Naive thymus-derived CD8-positive, alpha-beta T cell (primary cell): ENCODE measurements around the gene EVI5L. TPM values are rescaled to one million over a fixed set of nuclear protein-coding genes. Genes with fewer than 3 reads are reported as not detected.
A peak's percentile ranks its signal among the peaks of the same experiment; 100 is the strongest.
"Not testable (repeated sequence)": the region's sequence is repeated elsewhere in the genome, so short reads cannot be mapped to it uniquely, and the experiment has no call there.

Experiments
- ATAC-seq, 2 donors: fragments of 150-1000 bp; cut with Tn5 transposase in 1 of 2; sonication (Bioruptor Pico), chemical (Tn5 transposase) in 1 of 2; 1 replicate in 1 of 2; 2 replicates in 1 of 2; pipeline ENCODE4 v1.10.0; 2021; ENCODE audit warnings: mild to moderate bottlenecking in 2 of 2, moderate library complexity in 2 of 2
- POLR2A ChIA-PET: fragments of 350-600 bp; sonication (Branson Sonifier 250); formaldehyde crosslinking; loops from one replicate; lab custom pipeline; 2021; ENCODE audit warnings: antibody characterized with exemption; lab: Charles Lee
- DNase-seq, 10 donors: peaks; one replicate each; pipeline versions ENCODE4 v3.0.0 to v3.0.0-alpha.2; 2020 to 2022
- H3K27ac Mint-ChIP-seq, 10 donors: one replicate each; pipeline ENCODE4 v1.8.0; 2020 to 2022; ENCODE audit warnings: mild to moderate bottlenecking in 10 of 10, mixed read lengths in 10 of 10, moderate library complexity in 4 of 10, inconsistent platforms in 1 of 10
- H3K27me3 Mint-ChIP-seq, 5 donors: one replicate each; pipeline ENCODE4 v1.8.0; 2021 to 2022; ENCODE audit warnings: mixed read lengths in 5 of 5
- H3K36me3 Mint-ChIP-seq, 3 donors: one replicate each; pipeline ENCODE4 v1.8.0; 2020 to 2022; ENCODE audit warnings: mixed read lengths in 3 of 3, mild to moderate bottlenecking in 2 of 3, inconsistent platforms in 1 of 3
- H3K4me1 Mint-ChIP-seq, 4 donors: one replicate each; pipeline ENCODE4 v1.8.0; 2021 to 2022; ENCODE audit warnings: mixed read lengths in 4 of 4
- H3K4me3 Mint-ChIP-seq, 10 donors: one replicate each; pipeline ENCODE4 v1.8.0; 2020 to 2022; ENCODE audit warnings: mild to moderate bottlenecking in 10 of 10, mixed read lengths in 10 of 10, moderate library complexity in 6 of 10, inconsistent platforms in 1 of 10
- H3K9me3 Mint-ChIP-seq, 9 donors: one replicate each; pipeline ENCODE4 v1.8.0; 2020 to 2022; ENCODE audit warnings: mixed read lengths in 9 of 9, mild to moderate bottlenecking in 3 of 9, inconsistent platforms in 1 of 9, moderate library complexity in 1 of 9
- polyA plus RNA-seq, 3 donors: library from polyadenylated mRNA; unstranded; fragments of 300-500 nt; fragmentation: Illumina TruSeq; gene quantifications; one replicate each; pipeline ENCODE4 v1.2.3, GENCODE V29; 2021
- total RNA-seq, 8 experiments: library from RNA in 2 of 8; stranded (reverse) in 2 of 8; gene quantifications; one replicate each; pipeline ENCODE4 v1.2.3 and lab custom pipeline; 2021 to 2026

The EVI5L gene
- total and polyA plus RNA-seq, 5 experiments from 2014 or later, result 1.1 to 11.5 (median 2.7) TPM

GRCh38 chr19:7792701-7793100 lies 37.3 kb upstream of the EVI5L start:
- POLR2A ChIA-PET, H3K27ac Mint-ChIP-seq, H3K36me3 Mint-ChIP-seq, H3K9me3 Mint-ChIP-seq, H3K4me3 Mint-ChIP-seq, ATAC-seq, DNase-seq: not testable (repeated sequence)
- Mint-ChIP-seq H3K27me3 (peaks cover 0 to 23% (median 6%) of the 10 kb centered on the region in 5 donors), H3K4me1 (peaks cover 4 to 13% (median 9%) of the 10 kb centered on the region in 4 donors)

GRCh38 chr19:7793493-7793892 lies 36.5 kb upstream of the EVI5L start:
- DNase-seq, result no peak
- no peak for ATAC-seq
- peaks cover 0 to 2% (median 0%) of the 10 kb centered on the region in 9 donors for H3K9me3 Mint-ChIP-seq
- H3K27ac Mint-ChIP-seq, result no peak overlapping the region
- peaks cover 0 to 19% (median 6%) of the 10 kb centered on the region in 5 donors for H3K27me3 Mint-ChIP-seq
- H3K4me1 Mint-ChIP-seq, result peaks cover 4 to 9% (median 8%) of the 10 kb centered on the region in 4 donors
- POLR2A ChIA-PET, result no interaction called here
- no peak overlapping the region for H3K4me3 Mint-ChIP-seq
- no peaks in the 10 kb centered on the region for H3K36me3 Mint-ChIP-seq

- POLR2A ChIA-PET, result no interaction called here
- ATAC-seq (no peak), DNase-seq (no peak)
- Mint-ChIP-seq H3K27ac (peak overlapping the region in 1 of 10 donors; percentile 24), H3K9me3 (peaks cover 0 to 2% (median 0%) of the 10 kb centered on the region in 9 donors), H3K27me3 (peaks cover 0 to 13% (median 5%) of the 10 kb centered on the region in 5 donors), H3K4me1 (peaks cover 0 to 5% (median 1%) of the 10 kb centered on the region in 4 donors), H3K4me3 (no peak overlapping the region), H3K36me3 (no peaks in the 10 kb centered on the region)
Observed at GRCh38 chr19:7795555-7796161, 34.4 kb upstream of the EVI5L start.

GRCh38 chr19:7799640-7800355 lies 30.2 kb upstream of the EVI5L start:
- Mint-ChIP-seq H3K27me3 (peaks cover 9 to 21% (median 12%) of the 10 kb centered on the region in 5 donors), H3K4me3 (peak overlapping the region in 1 of 10 donors; percentile 32), H3K27ac (no peak overlapping the region), H3K36me3 (no peaks in the 10 kb centered on the region), H3K4me1 (peaks cover 0 to 5% (median 1%) of the 10 kb centered on the region in 4 donors), H3K9me3 (no peaks in the 10 kb centered on the region)
- ATAC-seq (peak in 1 of 2 donors; percentile 52), DNase-seq (peak; percentile 19 to 71 (median 46))
- POLR2A ChIA-PET, result interaction anchor here (0.6 to 3.2 kb wide), 10 partner anchors 14 to 405 kb away, joined by 3 to 14 read pairs (median 4); partner anchors contain the start of genes PET100, TRAPPC5 and XAB2

GRCh38 chr19:7801020-7801570 lies 28.9 kb upstream of the EVI5L start:
- ATAC-seq (no peak), DNase-seq (no peak)
- Mint-ChIP-seq H3K9me3 (no peaks in the 10 kb centered on the region), H3K27ac (peak overlapping the region in 1 of 10 donors; percentile 62), H3K4me3 (no peak overlapping the region), H3K27me3 (peaks cover 9 to 23% (median 12%) of the 10 kb centered on the region in 5 donors), H3K4me1 (peaks cover 0 to 5% (median 1%) of the 10 kb centered on the region in 4 donors), H3K36me3 (no peaks in the 10 kb centered on the region)
- POLR2A ChIA-PET, result interaction anchor here (3.2 kb wide), 1 partner anchor 120 kb away, joined by 14 read pairs; the partner anchor contains the start of gene TRAPPC5

GRCh38 chr19:7806234-7806633 lies 23.8 kb upstream of the EVI5L start:
- H3K9me3 Mint-ChIP-seq, result peaks cover 0 to 12% (median 7%) of the 10 kb centered on the region in 9 donors
- peaks cover 0 to 8% (median 7%) of the 10 kb centered on the region in 3 donors for H3K36me3 Mint-ChIP-seq
- H3K4me1 Mint-ChIP-seq, result peaks cover 0 to 10% (median 1%) of the 10 kb centered on the region in 4 donors
- DNase-seq (no peak), ATAC-seq (no peak)
- H3K27me3 Mint-ChIP-seq, result peaks cover 10 to 15% (median 12%) of the 10 kb centered on the region in 5 donors
- H3K4me3 Mint-ChIP-seq, result no peak overlapping the region
- POLR2A ChIA-PET, result interaction anchor here (0.8 kb wide), 1 partner anchor 128 kb away, joined by 3 read pairs; no protein-coding TSS in a partner anchor
- no peak overlapping the region for H3K27ac Mint-ChIP-seq

GRCh38 chr19:7806876-7807275 lies 23.1 kb upstream of the EVI5L start:
- H3K4me1 Mint-ChIP-seq, result peaks cover 0 to 10% (median 1%) of the 10 kb centered on the region in 4 donors
- POLR2A ChIA-PET, result interaction anchor here (0.6 kb wide), 1 partner anchor 365 kb away, joined by 3 read pairs; no protein-coding TSS in a partner anchor
- no peak for DNase-seq
- peaks cover 0 to 18% (median 11%) of the 10 kb centered on the region in 9 donors for H3K9me3 Mint-ChIP-seq
- H3K36me3 Mint-ChIP-seq, result peaks cover 0 to 13% (median 12%) of the 10 kb centered on the region in 3 donors
- H3K27me3 Mint-ChIP-seq, result peaks cover 10 to 15% (median 12%) of the 10 kb centered on the region in 5 donors
- no peak overlapping the region for H3K4me3 Mint-ChIP-seq
- H3K27ac Mint-ChIP-seq, result no peak overlapping the region
- no peak for ATAC-seq

GRCh38 chr19:7808108-7808507 lies 21.9 kb upstream of the EVI5L start:
- POLR2A ChIA-PET, result interaction anchor here (0.6 kb wide), 1 partner anchor 89 kb away, joined by 4 read pairs; no protein-coding TSS in a partner anchor
- Mint-ChIP-seq H3K4me1 (peaks cover 0 to 10% (median 1%) of the 10 kb centered on the region in 4 donors), H3K27me3 (peaks cover 0 to 6% (median 4%) of the 10 kb centered on the region in 5 donors), H3K9me3 (peaks cover 0 to 25% (median 15%) of the 10 kb centered on the region in 9 donors), H3K36me3 (peaks cover 0 to 16% (median 16%) of the 10 kb centered on the region in 3 donors), H3K27ac (peak overlapping the region in 2 of 10 donors; percentile 53 to 62), H3K4me3 (no peak overlapping the region)
- DNase-seq (no peak), ATAC-seq (no peak)

- no peak for ATAC-seq
- POLR2A ChIA-PET, result no interaction called here
- peaks cover 0 to 10% (median 1%) of the 10 kb centered on the region in 5 donors for H3K27me3 Mint-ChIP-seq
- H3K36me3 Mint-ChIP-seq, result peaks cover 0 to 16% (median 16%) of the 10 kb centered on the region in 3 donors
- no peak overlapping the region for H3K4me3 Mint-ChIP-seq
- no peak overlapping the region for H3K27ac Mint-ChIP-seq
- DNase-seq, result no peak
- peaks cover 3 to 30% (median 16%) of the 10 kb centered on the region in 4 donors for H3K4me1 Mint-ChIP-seq
- peaks cover 0 to 34% (median 20%) of the 10 kb centered on the region in 9 donors for H3K9me3 Mint-ChIP-seq
Observed at GRCh38 chr19:7811989-7812388, 18.0 kb upstream of the EVI5L start.

- POLR2A ChIA-PET, result no interaction called here
Observed at GRCh38 chr19:7815325-7815724, 14.7 kb upstream of the EVI5L start.

GRCh38 chr19:7816040-7816439 lies 14.0 kb upstream of the EVI5L start:
- POLR2A ChIA-PET, ATAC-seq, DNase-seq, H3K27ac Mint-ChIP-seq: not testable (repeated sequence)
- Mint-ChIP-seq H3K36me3 (peaks cover 0 to 11% (median 10%) of the 10 kb centered on the region in 3 donors), H3K4me1 (peaks cover 3 to 20% (median 15%) of the 10 kb centered on the region in 4 donors), H3K9me3 (peaks cover 0 to 35% (median 15%) of the 10 kb centered on the region in 9 donors), H3K27me3 (peaks cover 8 to 24% (median 15%) of the 10 kb centered on the region in 5 donors), H3K4me3 (peak overlapping the region in 3 of 10 donors; percentile 4 to 68 (median 62))

More at GRCh38 chr19:7815325-7815724, 14.7 kb upstream of the EVI5L start:
- DNase-seq (peak in 3 of 10 donors; percentile 16 to 30 (median 21)), ATAC-seq (peak; percentile 47 to 71)
- Mint-ChIP-seq H3K27ac (peak overlapping the region in 8 of 10 donors; percentile 1 to 82 (median 68)), H3K4me1 (peaks cover 3 to 20% (median 15%) of the 10 kb centered on the region in 4 donors), H3K4me3 (peak overlapping the region; percentile 30 to 85 (median 63)), H3K9me3 (peaks cover 0 to 42% (median 20%) of the 10 kb centered on the region in 9 donors), H3K36me3 (peaks cover 0 to 16% (median 16%) of the 10 kb centered on the region in 3 donors), H3K27me3 (peaks cover 7 to 21% (median 11%) of the 10 kb centered on the region in 5 donors)

GRCh38 chr19:7817801-7818200 lies 12.2 kb upstream of the EVI5L start:
- Mint-ChIP-seq H3K4me3 (no peak overlapping the region), H3K36me3 (no peaks in the 10 kb centered on the region), H3K9me3 (peaks cover 0 to 21% (median 3%) of the 10 kb centered on the region in 9 donors), H3K27ac (no peak overlapping the region), H3K4me1 (peaks cover 3 to 20% (median 15%) of the 10 kb centered on the region in 4 donors), H3K27me3 (peaks cover 11 to 29% (median 23%) of the 10 kb centered on the region in 5 donors)
- POLR2A ChIA-PET, result no interaction called here
- ATAC-seq (no peak), DNase-seq (no peak)
